ENCODE results near the gene LDB3.

LDB3 gene

DNA sequence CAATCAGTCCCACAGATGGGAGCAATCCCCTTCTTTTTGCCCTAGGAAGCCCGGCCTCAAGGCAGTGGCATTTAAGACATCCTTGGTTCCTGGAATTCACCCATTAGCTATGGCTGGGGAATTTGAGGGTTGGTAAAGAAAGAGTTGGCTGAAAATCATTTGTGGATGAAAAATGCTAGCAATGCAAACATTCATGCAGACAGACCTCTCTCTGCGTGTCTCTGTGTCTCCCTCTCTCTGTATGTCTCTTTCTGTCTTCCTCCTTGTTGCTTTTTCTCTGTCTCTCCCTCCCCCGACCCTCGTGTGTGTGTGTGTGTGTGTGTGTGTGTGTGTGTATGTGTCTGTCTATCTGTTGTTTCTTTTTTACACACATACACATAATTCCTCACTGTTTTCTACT is 19.4 kb downstream of the LDB3 start:
- DNase-seq: no peak

DNA sequence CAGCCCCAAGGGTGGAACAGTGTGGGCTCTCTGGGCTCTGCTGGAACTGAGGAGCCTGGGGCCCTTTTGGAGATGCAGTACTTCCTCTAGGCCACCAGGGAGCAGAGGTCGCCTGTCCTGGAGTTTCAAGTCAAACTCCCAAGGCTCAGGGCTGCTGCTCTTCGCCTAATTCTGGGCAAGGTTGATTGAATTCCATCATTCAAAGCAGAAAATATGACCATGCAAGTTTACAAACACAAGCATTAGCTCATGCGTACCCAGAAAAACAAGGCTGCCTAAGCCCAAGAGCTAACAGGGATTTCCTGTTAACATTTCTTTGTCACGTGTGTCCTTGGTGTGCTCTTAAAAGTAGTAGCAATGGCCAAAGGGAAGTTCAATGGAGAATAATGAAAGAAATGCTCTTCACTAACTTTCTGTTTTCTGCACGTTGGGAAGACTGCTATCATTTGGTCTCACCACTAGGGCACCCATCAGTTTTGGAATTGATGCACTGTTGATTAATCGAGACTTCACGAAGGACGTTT is 20.1 kb downstream of the LDB3 start:
- DNase-seq: peak; percentile 81

DNA sequence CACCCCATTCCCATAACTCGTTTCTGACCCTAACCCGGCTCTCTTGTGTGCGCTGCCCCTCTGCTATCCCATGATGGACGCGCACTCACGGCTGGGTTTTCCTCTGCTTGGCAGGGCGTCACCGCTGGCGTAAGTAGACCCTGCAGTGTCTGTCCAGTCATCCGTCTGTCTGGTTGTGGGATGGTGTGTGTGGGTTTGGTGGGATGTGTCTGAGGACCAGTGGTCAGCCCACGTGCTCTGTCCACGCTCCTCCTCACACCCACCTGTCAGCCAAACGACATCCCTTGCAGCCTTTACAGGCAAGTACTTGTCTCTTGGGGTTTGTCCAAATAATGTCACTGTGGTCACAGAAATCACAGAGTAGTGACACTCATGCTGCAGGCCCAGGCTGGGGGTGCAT is 20.8 kb downstream of the LDB3 start:
- DNase-seq: no peak

DNA sequence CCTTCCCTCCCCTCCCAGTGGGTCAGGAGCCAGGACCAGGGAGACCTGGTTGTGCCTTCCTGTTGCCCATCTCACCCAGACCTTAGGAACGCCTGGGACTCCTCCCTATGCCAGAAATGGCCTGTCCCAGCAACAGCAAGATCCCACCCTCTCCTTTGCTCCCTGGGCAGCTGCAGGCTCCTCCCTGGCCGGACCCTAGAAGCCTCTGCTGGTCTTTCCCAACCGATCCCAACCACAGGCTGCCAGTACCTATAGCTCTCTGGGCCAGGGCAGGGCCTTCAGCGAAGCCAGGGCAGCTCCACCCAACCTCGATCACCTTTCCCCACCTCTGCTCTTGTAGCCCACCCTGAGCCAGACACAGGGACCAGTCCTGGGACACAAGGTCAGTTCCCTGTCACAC is 21.9 kb downstream of the LDB3 start:
- DNase-seq: no peak

DNA sequence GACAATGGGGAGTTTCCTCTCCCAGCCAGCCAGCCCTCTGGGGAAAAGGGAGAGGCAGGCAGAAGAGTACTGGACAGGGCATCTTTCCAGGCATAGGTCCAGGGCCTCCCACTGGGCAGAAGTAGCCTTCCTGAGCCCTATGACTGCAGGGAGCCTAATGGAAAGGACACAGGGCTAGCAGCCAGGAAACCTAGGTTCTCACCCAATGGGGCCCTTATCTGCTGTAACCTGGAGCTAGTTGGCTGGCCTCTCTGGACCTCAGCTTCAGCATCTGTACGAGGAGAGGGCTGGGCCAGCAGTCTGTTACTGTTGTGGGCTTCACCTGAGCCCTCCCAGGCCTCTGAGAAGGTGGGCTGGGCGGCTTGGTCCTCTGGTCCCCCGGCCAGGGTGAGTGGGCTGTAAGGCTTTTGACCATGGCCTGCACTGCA is 22.4 kb downstream of the LDB3 start:
- DNase-seq: no peak

DNA sequence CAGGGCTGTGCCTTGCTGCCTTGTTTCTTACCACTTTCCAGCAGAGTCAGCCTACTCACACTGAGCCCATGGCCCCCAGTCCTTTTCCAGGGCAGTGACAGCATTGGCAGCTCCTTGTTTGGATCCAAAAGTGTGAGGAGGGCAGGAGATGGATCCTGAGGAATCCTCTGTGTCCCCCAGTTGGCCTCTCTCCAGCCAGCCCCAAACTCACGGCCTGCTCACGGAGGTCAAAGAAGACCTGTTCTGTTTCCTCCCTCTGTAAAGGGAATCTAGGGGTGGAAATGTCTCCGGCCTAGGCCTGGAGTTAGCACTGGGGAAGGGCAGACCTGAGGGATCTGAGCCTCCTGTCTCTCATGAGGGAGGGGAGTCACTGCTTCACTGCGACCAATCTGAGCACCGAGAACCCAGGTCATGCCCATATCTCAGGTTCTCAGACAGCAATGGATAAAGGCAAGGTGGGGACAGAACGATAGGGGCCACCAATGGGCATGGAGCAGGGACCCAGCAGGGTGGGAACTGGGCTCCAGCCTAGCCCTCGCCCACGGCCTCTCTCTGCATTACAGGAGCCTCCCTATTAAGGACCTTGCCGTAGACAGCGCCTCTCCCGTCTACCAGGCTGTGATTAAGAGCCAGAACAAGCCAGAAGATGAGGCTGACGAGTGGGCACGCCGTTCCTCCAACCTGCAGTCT is 23.2 kb downstream of the LDB3 start:
- DNase-seq: no peak

DNA sequence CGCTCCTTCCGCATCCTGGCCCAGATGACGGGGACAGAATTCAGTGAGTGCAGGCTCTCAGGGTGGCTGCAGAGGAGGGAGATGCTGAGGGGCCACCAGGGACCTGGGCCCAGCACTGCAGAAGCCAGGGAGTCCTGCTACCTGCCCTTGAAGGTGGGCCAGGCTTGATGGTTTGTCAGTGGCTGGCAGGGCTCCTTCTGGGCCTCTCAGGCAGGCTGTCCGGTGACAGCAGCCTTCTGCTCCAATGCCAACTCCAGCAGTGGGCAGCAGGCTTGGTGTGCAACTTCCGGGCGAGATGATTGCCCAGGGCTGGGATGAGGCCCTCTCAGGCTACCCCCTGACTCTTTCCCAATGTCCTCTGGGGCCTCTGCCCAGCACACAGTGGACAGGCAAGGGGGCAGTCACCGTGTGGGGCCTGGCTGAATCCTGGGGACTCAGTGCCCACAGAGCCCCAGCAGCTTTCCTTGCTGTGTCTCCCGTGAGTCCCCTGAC is 23.8 kb downstream of the LDB3 start:
- no peak for DNase-seq

DNA sequence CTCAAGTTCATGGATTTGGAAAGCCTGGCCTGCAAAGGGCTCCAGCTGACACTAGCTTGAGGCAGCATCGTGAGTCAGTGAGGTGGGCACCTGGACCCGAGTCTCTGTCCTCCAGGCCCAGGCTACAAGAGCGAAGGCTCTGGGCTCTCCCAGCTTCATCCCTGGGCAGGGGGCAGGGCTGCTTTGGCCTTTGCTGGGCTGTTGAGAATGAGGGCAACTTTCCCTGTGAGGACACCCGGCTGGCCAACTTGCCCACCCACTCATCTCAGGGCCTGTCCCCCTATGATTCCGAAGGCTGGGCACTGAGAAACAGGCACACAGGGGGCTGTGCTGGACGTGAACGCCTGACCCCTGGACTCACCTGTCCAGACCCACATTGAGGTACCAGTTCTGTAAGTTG is 24.4 kb downstream of the LDB3 start:
- no peak for DNase-seq

DNA sequence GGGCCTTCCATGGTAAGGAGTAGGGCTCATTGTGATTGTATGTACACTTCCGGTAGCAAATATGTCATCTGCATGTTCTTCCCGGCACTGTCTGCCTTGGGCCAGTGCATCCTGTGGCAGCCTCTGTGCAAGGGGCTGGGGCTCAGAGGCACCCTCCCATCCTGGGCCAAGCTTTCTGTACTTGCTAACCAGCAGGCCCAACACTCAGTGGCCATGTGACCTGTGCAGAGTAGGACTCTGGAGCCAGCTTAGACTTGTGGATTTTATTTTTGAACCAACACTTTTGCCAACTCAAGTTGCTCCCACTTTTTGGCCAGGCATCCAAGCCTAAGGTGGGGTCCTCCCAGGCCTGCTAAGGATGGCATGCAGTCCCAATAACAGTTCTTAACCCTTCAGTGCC is 25.0 kb downstream of the LDB3 start:
- DNase-seq: no peak

DNA sequence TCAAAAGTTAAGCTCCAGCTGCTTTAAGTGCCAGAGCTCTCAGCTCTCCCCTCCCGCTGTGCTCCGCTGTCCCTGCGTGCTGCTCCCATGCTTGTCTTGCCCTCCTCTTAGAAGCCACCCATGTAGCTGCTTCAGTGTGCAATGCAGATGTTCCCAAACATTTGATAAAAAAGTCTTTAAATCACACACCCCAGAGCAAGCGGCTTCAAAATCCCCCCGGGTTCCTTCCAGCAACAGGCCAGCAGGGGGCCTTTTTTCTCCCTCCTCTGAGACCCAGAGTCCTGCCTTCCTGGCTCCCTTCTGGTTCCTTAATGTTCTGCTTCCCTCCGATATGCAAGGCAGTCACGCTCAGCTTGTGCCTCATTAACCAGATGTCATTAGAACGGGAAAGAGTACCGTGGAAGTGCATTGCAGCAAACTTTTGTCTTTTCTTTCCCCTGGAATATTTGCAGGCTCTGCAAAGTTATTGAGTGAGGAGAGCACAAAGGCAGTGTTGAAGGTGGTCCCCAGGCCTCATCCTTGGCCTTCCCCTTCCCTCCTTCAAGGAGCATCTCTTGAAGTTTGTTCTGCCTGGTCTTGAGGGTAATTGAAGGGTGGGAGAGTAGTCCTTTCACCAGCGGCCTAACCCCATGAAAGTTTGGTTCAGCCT is 25.5 kb downstream of the LDB3 start:
- peak; percentile 74 for DNase-seq

DNA sequence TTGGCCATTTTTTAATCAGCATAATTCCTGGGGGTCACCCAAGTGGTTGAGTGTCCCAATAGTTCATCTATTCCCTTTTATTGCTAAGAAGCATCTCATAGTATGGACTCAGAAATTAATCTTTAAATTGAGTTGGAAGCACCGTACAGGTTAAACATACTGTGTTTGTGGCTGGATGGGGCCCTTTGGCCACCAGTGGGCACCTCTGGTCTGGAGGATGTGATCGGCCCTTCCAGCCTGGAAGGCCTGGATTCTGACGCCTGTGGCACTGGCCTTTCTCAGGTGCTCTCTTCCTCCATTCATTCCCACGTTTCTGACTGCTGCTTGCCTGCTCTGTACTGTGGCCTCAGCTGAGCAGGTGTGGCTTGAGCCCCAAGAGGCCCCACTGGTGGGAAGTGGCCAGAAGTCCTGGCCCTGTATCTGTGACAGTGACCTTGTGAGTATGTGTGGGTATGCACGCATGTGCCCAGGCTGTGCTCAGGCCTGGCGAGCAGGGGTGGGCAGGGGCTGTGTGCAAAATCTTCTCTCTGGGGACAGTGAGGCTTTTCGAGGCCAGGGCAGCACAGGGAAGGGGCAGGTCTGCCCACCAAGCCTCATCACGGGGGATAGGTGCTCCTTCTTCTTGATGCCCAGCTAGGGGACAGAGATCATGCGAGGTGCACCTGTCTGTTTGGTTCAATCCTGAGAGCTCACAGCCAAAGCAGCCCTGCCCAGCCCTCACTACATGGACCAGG is 30.1 kb downstream of the LDB3 start:
- DNase-seq: no peak

DNA sequence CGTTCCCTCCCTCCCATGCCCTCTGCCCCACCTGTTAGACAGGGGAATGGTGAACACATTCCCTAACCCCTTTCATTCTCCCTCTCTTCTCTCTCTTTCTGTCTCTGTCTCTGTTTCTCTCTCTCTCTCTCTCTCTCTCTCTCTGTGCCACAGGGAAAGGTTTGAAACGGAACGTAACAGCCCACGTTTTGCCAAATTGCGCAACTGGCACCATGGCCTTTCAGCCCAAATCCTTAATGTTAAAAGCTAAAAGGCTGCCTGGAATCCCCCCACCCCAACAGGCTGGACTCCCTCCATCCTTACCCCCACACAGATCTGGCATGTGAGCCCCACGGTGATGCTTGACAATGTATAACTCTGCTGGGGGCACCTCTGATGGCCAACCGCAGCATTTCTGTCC is 30.8 kb downstream of the LDB3 start:
- no peak for DNase-seq

DNA sequence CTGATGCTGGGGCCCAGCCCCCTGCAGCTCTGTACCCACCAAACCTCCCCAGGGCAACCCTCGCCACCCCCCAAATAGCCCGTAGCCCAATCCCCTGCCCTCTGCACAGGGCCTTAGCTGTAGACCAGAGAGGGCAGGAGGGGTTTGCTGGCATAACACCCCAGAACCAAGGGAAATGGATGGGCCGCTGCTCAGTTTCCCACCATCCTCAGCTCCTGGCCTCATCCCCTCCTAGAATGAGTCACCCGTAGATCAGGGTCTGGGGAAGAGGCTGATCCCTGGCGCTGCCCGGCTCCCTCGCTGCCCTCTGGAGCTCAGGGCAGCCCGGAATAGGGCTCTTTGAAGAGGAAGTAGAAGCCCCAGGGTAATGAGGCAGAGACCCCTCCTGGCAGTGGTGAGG is 31.2 kb downstream of the LDB3 start:
- DNase-seq: no peak

DNA sequence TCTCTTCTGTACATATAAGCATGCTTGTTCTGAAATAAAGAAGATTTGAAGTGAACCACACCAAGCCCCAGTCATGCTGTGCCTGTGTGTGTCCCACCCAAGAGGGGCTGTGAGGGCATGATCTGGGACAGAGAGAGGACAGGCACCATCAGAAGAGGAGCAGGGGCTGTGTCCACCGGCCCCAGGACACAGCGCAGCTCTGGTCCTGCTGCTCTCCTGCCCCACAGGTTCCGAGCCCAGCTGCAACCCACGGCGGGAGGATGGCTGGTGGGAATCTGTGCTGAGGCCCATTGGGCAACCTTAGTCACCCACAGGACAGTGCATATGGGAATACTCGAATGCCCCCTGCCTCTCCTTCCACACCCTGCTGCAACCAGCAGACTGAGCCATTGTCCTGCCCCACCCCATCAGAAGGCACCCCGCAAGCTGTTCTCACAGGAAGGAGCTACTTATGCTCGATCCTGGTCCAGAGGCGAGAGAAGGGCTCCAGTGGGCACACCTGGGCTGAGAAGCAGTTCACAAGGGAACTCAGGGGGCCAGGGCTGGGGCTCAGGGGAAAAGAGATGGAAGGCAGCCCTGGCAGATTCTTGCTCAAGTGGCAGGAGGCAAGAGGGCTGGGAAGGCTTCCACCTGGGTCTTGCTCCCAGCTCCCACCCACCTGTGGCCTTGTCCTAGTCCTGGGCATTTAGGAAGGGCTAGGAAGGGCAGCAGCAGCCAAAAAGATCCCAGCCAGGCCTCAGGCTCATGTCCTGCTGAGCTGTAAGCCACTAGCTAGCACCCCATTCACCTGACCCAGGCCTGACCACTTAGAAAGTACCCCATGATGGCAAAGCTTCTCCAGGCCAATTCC is 31.9 kb downstream of the LDB3 start:
- no peak for DNase-seq

DNA sequence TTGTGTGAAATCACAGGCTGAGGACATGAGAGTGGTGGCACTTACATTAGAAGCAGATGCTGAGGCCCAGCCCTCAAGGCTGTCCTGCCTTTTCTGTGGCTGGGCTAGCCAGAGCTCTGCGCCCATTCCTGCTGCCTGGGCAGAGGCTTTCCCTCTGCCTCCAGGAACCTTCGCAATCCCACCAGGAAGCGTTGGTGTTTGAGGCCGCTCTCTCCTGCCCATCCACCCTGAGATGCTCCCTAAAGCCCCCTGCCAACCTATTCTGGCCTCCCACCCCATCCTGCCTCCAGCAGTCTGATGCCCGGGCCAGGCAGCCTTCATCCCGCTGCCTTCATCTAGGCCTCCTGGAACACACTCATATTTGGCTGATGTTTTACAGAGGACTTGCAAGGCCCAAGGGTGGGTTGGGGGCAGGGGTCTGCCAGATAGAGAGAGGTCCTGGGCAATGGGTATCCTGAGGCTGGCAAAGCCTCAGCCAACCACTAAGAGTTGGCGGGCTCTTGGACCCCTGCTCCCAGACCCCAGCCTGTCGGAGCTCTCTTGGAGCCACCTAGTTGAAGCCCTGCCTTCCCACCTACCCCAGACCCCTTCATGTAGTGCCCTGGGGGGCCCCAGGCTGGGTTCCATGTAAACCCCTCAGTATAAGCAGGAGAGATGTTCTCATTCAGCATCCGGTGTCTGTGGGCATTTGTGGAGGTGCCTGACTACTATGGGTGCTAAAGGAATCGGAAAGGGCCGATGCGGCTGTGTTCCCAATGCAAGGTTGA is 32.7 kb downstream of the LDB3 start:
- no peak for DNase-seq

DNA sequence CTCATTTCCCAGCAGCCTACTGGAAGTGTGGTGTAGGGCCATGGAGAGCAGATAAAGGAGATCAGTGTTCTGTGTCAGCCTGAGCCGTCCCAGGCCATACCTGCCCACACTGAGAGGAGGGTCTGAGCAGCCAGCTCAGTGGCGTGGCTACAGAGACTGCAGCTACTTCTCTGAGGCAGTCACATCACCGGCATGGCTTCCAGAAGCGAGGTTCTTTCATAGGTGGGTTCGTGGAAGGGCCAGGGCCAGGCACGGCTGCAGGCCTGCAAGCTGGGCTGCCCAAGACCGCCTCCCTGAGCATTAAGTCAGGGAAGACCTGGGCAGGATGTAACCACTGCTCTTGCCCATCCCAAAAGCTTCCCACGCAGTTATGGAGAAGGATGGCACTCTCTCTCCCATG is 34.9 kb downstream of the LDB3 start:
- no peak for DNase-seq

DNA sequence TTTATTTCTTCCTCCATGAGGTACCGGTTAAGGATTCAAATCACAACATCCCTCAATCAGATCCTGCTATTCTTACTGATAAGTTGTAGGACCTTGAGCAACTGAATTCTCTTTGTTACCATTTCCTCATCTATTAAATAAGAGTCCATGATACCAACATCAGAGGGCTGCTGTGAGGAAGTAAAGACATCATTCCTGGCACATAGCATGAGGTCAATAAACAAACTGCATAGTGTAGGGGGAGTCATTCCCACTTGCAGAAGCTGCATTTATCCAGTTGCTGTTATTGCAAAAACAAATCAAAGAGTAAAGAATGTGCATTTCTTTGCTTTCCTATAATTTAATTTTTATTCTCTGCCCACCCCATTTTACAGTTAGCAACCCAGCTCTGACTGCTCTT is 36.8 kb downstream of the LDB3 start:
- DNase-seq: no peak

DNA sequence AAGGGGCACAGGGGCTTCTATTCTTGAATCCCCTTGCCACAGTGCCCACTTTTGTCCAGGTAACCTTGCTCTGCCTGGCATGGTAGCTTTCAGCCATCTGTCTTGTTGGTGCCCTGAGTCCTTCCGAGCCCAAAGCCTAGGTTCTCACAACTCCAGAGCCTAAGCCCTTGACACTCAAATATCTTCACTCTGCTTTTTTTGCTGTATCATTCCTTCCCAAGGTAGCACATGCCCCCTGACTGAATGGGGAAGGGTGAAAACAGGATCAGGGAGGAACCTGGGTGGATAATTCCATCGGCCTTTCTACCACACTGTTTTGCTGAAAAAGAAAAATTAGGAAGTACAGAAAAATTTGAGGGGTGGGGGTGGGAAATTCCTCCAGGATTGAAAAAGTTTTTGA is 37.6 kb downstream of the LDB3 start:
- DNase-seq: no peak

DNA sequence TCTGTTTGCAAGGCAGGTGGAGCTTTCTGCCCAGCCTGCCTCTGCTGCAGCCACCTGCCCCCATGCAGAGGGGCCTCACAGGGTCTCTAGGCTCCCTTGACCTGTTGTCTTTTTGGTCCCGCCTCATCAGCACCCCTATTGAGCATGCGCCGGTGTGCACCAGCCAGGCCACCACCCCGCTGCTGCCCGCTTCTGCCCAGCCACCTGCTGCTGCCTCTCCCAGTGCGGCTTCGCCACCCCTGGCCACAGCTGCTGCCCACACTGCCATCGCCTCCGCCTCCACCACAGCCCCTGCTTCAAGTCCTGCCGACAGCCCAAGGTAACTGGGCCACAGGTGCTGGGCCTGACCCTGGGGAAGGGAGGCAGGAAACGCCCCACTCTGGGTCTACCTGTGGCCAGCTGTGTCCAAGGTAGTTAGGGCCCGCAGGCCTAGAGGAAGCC is 38.1 kb downstream of the LDB3 start:
- DNase-seq: no peak

DNA sequence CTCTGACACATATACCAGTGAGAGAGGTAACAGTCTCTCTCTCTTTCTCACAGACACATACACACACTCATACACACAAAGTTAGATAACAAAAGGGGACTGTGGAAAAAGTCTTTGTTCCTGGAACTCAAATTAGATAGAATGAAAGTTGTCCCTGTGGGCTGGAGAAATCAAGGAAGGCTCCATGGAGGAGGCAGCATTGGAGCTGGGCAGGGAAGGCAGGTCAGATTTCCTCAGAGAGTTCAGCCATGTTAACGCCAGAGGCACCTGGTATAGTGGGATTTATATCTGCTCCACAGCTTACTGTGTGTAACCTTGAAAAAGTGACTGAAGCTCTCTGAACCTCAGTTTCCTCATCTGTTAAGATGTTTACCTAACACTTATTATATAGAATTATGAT is 38.7 kb downstream of the LDB3 start:
- no peak for DNase-seq

DNA sequence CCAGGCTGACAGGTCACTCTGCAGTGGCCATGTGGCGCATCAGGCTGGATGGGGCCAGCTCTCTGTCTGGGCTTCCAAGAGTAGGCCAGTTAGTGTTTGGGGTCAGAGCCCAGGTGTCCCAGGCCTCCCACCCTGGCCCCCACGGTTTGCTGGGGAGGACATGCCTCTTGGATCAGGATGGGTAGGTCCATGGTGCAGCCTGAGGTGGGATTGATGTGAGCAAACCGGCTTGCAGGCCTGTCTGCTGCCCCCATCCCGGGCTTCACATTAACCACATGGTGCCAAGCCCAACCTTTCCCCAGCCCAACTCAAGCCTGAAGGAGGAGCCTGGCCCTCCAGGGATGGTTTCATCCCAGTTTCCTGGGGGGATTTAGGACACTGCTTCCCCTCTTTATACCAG is 39.2 kb downstream of the LDB3 start:
- DNase-seq: no peak
